Adipocyte (in vitro differentiated cells): Measurements from ENCODE around the gene ARHGEF1.
"Not testable (repeated sequence)": the region's sequence is repeated elsewhere in the genome, so short reads cannot be mapped to it uniquely, and the experiment has no call there.

ENCODE experiments used
- DNase-seq: peaks from one replicate; pipeline ENCODE4 v3.0.0-alpha.2; 2015; ENCODE audit warnings: low read depth
- H3K27me3 ChIP-seq: replicated peaks from 2 replicates; pipeline ENCODE4 v1.7.0; 2013; ENCODE audit warnings: mild to moderate bottlenecking, low read length, moderate library complexity; ENCODE audit not compliant: control insufficient read depth, insufficient read depth
- H3K36me3 ChIP-seq: 2 replicates; pipeline ENCODE4 v1.7.0; 2013; ENCODE audit warnings: low read length, mild to moderate bottlenecking, moderate library complexity; ENCODE audit not compliant: control insufficient read depth, insufficient read depth, severe bottlenecking
- H3K4me1 ChIP-seq: 2 replicates; pipeline ENCODE4 v1.7.0; 2013; ENCODE audit warnings: mild to moderate bottlenecking, low read length, moderate library complexity; ENCODE audit not compliant: control insufficient read depth, insufficient read depth
- H3K4me3 ChIP-seq: 2 replicates; pipeline ENCODE4 v1.7.0; 2013; ENCODE audit warnings: mild to moderate bottlenecking, low read length, moderate library complexity
- H3K9ac ChIP-seq: 2 replicates; pipeline ENCODE4 v1.7.0; 2013; ENCODE audit warnings: mild to moderate bottlenecking, low read length, moderate library complexity
- H3K9me3 ChIP-seq: 2 replicates; pipeline ENCODE4 v1.7.0; 2013; ENCODE audit warnings: mild to moderate bottlenecking, low read length, moderate library complexity; ENCODE audit not compliant: control insufficient read depth

Gene ARHGEF1

DNA sequence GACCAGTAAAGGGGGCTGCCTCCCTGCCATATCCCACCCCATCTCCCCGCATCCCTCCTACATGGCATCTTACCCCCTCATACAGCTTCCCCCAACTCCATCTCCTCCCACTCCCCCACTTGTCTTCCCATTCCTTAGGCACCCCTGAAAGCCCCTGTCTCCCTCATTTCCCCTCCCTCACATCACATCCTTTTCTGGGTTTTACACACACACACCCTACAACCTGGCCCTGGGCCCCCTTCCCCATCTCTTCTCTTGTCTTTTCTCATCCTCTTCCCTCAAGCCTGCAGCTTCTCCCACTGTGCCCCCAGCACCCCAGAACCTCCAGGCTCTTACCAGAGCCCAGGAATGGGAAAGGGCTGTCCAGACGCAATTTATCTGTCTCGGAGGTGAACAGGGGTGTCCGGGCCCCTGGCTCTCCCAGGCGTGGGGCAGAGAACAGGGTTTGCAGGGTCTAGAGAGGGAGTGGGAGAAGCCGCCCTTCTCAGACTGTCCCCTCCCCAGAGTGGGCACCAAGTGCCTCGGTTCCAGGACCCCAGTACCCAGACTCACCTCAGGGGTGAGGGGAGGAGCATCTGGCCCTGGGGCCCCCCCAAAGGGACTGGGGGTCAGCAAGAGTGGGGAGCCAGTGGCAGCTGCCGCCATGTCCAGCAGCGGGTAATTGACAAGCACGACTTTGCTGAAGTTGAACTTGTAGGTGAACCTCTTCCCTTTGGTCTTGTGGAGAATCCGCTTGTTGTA lies 25.9 kb downstream of the ARHGEF1 start:
- H3K9me3 ChIP-seq, result no peaks in the 10 kb centered on the region
- H3K4me3 ChIP-seq, result no peak overlapping the region
- peaks cover 15% of the 10 kb centered on the region for H3K27me3 ChIP-seq
- H3K9ac ChIP-seq, result no peak overlapping the region
- peaks cover 29% of the 10 kb centered on the region for H3K36me3 ChIP-seq
- no peaks in the 10 kb centered on the region for H3K4me1 ChIP-seq
- DNase-seq, result no peak

DNA sequence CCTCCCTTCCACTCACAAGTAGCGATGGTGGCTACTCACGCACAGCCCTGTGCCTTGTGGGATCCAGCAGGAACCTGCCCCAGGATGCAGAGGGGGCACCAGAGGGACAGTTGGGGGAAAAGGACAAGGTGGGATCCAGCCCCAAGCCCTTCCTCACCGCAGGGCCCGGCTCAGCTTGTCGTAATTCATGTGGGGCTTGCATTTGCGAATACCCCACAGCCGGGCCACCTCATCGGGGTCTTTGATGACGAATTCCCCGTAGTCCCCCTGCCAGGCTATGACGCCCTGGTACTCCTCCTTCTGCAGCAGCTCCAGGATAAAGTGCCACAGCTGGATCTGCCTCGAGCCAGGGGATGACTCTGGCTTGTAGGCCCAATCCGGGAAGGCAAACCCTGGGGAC lies 26.7 kb downstream of the ARHGEF1 start:
- no peak overlapping the region for H3K9ac ChIP-seq
- DNase-seq, result no peak
- no peaks in the 10 kb centered on the region for H3K4me1 ChIP-seq
- no peaks in the 10 kb centered on the region for H3K9me3 ChIP-seq
- H3K27me3 ChIP-seq, result peaks cover 21% of the 10 kb centered on the region
- peaks cover 21% of the 10 kb centered on the region for H3K36me3 ChIP-seq
- no peak overlapping the region for H3K4me3 ChIP-seq

- Histone ChIP-seq H3K4me3 (no peak overlapping the region), H3K4me1 (no peaks in the 10 kb centered on the region), H3K27me3 (peaks cover 24% of the 10 kb centered on the region), H3K9ac (no peak overlapping the region), H3K36me3 (peaks cover 14% of the 10 kb centered on the region), H3K9me3 (no peaks in the 10 kb centered on the region)
- no peak for DNase-seq
These were observed 27.4 kb downstream of the ARHGEF1 start for GRCh38 chr19:41910240-41910991.

- Histone ChIP-seq H3K9ac (no peak overlapping the region), H3K9me3 (no peaks in the 10 kb centered on the region), H3K27me3 (peaks cover 30% of the 10 kb centered on the region), H3K4me3 (no peak overlapping the region), H3K4me1 (no peaks in the 10 kb centered on the region), H3K36me3 (peaks cover 7% of the 10 kb centered on the region)
- DNase-seq, result no peak
These were observed 28.3 kb downstream of the ARHGEF1 start for GRCh38 chr19:41910992-41911888.

DNA sequence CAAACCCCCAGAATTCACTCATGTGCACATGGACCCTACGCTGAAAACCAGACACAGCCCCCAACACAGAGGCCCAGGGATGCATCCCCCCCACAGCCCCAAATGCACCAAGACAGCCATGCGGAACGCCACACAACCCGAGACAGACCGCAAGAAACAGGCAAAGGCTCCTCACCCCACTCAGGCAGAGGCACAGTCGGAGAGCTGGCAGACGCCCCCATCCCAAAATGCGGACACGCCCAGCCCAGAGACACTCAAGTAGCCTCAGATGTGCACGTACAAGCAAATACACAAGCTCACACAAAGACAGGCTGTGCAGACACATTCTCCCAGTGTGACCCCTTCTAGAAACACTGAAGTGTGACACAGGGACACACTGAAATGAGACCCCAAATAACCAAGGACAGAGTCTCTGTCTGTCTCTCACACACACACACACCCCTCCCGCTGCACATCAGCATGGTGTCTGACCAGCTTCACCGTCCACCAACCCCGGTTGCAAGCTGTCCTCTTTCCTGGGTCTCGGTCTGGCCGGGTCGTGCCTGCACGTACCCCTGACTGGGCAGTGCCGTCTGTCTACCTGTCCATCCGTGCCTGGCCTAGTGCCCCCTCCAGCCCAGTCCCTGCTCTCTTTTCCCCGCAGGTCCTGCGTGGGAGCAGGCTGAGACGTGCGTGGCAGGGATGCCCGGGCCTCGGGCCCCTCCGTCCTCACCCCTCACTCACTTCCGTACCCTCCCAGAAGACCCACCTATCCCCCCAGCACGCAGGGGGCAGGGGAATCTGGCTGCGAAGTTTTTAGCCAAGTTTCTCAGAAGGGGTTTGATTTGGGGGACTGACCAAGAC lies 29.1 kb downstream of the ARHGEF1 start:
- peaks cover 1% of the 10 kb centered on the region for H3K36me3 ChIP-seq
- H3K9ac ChIP-seq, result no peak overlapping the region
- peaks cover 39% of the 10 kb centered on the region for H3K27me3 ChIP-seq
- no peaks in the 10 kb centered on the region for H3K9me3 ChIP-seq
- H3K4me1 ChIP-seq, result no peaks in the 10 kb centered on the region
- H3K4me3 ChIP-seq, result no peak overlapping the region
- DNase-seq, result no peak

DNA sequence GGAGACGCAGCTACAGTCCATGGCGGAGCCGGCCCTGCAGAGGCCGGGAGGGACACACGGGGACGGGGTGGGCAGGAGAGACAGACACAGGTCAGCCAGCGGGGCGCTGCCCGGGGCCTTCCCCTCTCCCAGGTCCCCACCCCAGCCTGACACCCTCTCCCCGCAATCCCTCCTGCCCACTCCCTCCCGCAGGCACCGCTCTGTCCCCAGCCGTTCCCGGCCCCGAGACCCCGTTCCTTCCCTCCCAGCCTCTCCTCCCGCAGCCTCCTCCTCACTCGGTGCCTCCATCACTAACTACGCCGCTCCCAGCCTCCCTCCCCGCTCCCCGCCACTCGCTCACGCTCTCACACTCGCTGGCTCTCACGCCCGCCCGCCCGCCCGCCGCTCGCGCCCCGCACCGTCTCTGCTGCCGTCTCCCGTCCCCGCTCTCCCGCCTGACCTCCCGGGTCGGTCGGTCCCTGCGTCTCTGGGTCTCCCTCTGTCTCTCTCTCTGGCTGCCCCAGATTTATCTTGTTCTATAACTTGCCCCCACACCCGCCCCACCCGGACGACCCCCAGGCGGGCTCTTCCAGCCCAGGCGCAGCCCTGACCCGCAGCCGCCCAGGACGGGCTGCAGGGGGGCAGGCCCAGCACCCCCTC lies 30.0 kb downstream of the ARHGEF1 start:
- H3K36me3 ChIP-seq, result no peaks in the 10 kb centered on the region
- H3K9ac ChIP-seq, result no peak overlapping the region
- H3K4me3 ChIP-seq, result no peak overlapping the region
- peak; percentile 44 for DNase-seq
- H3K27me3 ChIP-seq, result peaks cover 46% of the 10 kb centered on the region
- H3K9me3 ChIP-seq, result no peaks in the 10 kb centered on the region
- no peaks in the 10 kb centered on the region for H3K4me1 ChIP-seq

DNA sequence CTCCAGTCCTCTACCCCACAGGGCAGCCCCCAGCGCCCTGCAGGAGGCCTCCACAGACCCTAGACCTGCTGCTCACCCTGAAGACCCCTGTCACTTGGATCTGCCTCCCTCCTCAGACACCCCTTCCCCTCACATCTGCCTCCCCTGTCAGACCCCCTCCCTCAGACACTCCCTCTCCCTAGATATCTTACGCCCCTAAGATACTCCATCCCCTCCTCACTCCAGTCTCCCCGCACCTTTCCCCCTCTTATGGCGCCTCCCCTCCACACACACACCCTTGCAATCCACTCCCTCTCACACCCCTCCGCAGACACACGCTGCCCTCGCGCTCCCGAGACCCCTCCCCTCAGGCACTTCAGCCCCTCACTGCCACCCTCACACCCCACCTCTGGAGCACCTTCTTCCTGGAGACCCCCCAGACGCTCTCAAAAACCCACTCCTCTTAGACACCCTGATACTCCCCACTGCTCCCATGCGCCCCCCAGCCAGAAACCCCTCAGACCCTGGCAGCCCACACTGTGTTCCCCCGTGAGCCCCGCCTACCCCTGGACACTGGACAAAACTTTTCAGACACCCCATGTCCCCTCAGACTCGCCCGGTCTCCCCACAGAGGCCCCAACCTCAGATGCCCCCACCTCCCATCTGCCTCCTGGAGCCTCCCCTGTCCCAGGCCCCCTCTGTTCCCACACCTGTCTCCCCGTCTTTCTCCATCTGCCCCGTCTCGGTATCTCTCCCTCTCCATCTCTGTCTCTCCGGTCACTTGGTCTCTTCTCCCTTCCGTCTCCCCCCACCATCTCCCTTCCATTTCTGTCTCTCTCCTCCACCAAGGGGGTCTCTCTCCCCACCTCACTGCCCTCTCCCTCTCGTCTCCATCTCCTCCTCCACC lies 30.8 kb downstream of the ARHGEF1 start:
- DNase-seq, result no peak
- no peak overlapping the region for H3K9ac ChIP-seq
- no peak overlapping the region for H3K4me3 ChIP-seq
- no peaks in the 10 kb centered on the region for H3K4me1 ChIP-seq
- H3K9me3 ChIP-seq, result no peaks in the 10 kb centered on the region
- no peaks in the 10 kb centered on the region for H3K36me3 ChIP-seq
- H3K27me3 ChIP-seq, result peaks cover 53% of the 10 kb centered on the region

DNA sequence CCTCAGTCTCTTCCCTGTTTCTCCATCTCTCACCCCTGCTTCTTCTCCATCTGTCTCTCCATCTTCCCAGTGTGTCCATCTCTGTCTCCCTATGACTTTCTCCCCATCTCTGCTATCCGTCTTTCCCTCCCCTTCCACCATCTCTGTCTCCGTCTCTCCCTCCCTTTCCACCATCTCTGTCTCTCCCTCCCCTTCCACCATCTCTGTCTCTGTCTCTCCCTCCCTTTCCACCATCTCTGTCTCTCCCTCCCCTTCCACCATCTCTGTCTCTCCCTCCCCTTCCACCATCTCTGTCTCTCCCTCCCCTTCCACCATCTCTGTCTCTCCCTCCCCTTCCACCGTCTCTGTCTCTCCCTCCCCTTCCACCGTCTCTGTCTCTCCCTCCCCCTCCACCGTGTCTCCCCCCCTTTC lies 31.4 kb downstream of the ARHGEF1 start:
- peaks cover 60% of the 10 kb centered on the region for H3K27me3 ChIP-seq
- not testable (repeated sequence) for H3K36me3 ChIP-seq, H3K9ac ChIP-seq, H3K4me3 ChIP-seq, DNase-seq, H3K4me1 ChIP-seq, H3K9me3 ChIP-seq

DNA sequence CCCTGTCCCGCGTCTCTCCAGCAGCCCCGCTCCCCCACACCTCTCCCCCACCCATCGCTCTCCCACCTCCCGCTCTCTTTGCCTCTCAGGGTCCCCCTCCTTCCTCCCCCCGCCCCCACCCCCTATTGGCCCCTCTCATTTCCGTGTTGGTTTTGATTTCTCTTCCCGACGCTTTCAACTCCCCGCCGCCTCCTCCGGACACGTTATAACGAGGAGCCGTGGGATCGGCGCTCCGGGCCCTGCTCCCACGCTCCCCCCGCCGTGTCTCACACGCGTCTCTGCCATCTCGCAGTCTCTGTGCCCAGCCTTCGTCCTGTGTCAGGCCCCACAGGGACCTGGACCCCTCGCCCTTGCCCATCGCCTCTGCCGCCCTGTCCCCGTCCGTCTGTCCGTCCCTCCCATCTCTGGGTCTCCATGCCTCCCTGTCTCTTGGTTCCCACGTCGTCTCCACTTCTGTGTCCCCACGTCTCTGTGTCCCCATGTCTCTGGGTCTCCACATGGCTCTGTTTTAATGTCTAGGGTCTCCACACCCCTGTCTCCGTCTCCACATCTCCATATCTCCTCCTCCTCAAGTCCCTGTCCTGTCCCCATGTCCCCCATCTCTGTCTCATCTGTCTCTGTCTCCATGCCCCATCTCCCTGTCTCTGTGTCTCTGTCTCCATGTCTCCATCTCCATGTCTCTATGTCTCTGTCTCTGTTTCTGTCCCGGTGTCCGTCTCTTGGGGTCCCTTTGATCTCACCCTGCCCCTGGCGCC lies 32.2 kb downstream of the ARHGEF1 start:
- Histone ChIP-seq H3K36me3 (no peaks in the 10 kb centered on the region), H3K9ac (no peak overlapping the region), H3K27me3 (peaks cover 65% of the 10 kb centered on the region), H3K4me1 (no peaks in the 10 kb centered on the region), H3K4me3 (no peak overlapping the region), H3K9me3 (no peaks in the 10 kb centered on the region)
- DNase-seq, result peak; percentile 32
